Loucy (cell line): ENCODE measurements around the gene ALDH1L1.

ENCODE experiments used
- H2AFZ ChIP-seq: fragments of 200-600 bp; sonication (generic); 2 replicates; pipeline ENCODE4 v1.6.0; 2016; ENCODE audit warnings: antibody characterized with exemption, mild to moderate bottlenecking, low read length, moderate library complexity
- H3F3A ChIP-seq: fragments of 200-600 bp; 2 replicates; pipeline ENCODE4 v1.6.0; 2016; ENCODE audit warnings: antibody characterized with exemption, low read depth, mild to moderate bottlenecking
- H3K27me3 ChIP-seq: fragments of 200-600 bp; sonication (generic); 2 replicates; pipeline ENCODE4 v1.6.1; 2014; ENCODE audit warnings: low read length, mild to moderate bottlenecking; ENCODE audit not compliant: insufficient read depth, poor library complexity, severe bottlenecking
- H3K36me3 ChIP-seq: fragments of 200-600 bp; sonication (generic); 2 replicates; pipeline ENCODE4 v1.6.1; 2016; ENCODE audit warnings: low read length; ENCODE audit not compliant: insufficient read depth
- H3K4me1 ChIP-seq: fragments of 200-600 bp; sonication (generic); 2 replicates; pipeline ENCODE4 v1.5.1; 2014; ENCODE audit warnings: low read length, mild to moderate bottlenecking; ENCODE audit not compliant: insufficient read depth, poor library complexity, severe bottlenecking
- H3K4me2 ChIP-seq: fragments of 200-600 bp; sonication (generic); 2 replicates; pipeline ENCODE4 v1.6.0; 2014; ENCODE audit warnings: antibody characterized with exemption, low read length, low read depth, mild to moderate bottlenecking; ENCODE audit not compliant: poor library complexity, severe bottlenecking
- H3K4me3 ChIP-seq: fragments of 200-600 bp; sonication (generic); 2 replicates; pipeline ENCODE4 v1.5.1; 2014; ENCODE audit warnings: low read length, mild to moderate bottlenecking, mixed read lengths; ENCODE audit not compliant: poor library complexity, severe bottlenecking
- H3K79me2 ChIP-seq: fragments of 200-600 bp; sonication (generic); 2 replicates; pipeline ENCODE4 v1.6.1; 2014; ENCODE audit warnings: low read length; ENCODE audit not compliant: insufficient read depth
- H3K9ac ChIP-seq: fragments of 200-600 bp; sonication (generic); 2 replicates; pipeline ENCODE4 v1.6.0; 2014; ENCODE audit warnings: mild to moderate bottlenecking, low read depth, low read length, moderate library complexity; ENCODE audit not compliant: poor library complexity, severe bottlenecking
- H3K9me2 ChIP-seq: fragments of 200-600 bp; sonication (generic); replicated peaks from 2 replicates; pipeline ENCODE4 v1.6.1; 2016; ENCODE audit warnings: low read depth, low read length, mixed read lengths
- H3K9me3 ChIP-seq: fragments of 200-600 bp; sonication (generic); 2 replicates; pipeline ENCODE4 v1.6.1; 2014; ENCODE audit warnings: mild to moderate bottlenecking, antibody characterized with exemption, low read length, low read depth; ENCODE audit not compliant: insufficient read depth
- H4K20me1 ChIP-seq: fragments of 200-600 bp; sonication (generic); 2 replicates; pipeline ENCODE4 v1.6.0; 2014; ENCODE audit warnings: antibody characterized with exemption, low read length, mild to moderate bottlenecking; ENCODE audit not compliant: insufficient read depth, poor library complexity, severe bottlenecking
- EZH2phosphoT487 ChIP-seq: fragments of 200-600 bp; IDR thresholded peaks from 2 replicates; pipeline ENCODE4 v1.6.1; 2018; ENCODE audit warnings: antibody characterized with exemption, mild to moderate bottlenecking, moderate library complexity, borderline replicate concordance
- TF ChIP-seq, protein P1 (sequence below): fragments of 200-600 bp; sonication (generic); conservative IDR thresholded peaks from 2 replicates; pipeline ENCODE4 v1.5.1; 2014; ENCODE audit warnings: mild to moderate bottlenecking, antibody characterized with exemption, low read length

The ALDH1L1 gene

DNA sequence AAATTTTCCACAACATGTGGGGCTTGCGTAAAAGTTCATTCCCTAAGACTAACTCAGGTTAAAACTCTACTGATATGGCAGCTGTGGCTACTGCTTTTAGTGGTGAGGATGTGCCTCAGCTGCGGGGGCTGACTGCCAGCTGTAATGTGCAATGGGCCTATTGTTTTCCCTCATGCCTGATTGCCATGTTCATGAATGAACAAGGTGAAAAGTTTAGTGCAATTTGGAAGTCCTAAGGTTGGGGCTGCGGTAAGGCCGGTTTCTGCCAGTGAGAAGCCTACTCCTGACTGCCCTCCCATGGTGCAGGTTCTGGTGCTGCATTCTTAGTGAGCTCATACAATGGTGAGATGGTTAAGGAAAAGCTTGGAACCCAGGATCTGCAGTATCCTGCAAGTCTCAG lies 10.9 kb upstream of the ALDH1L1 start:
- Histone ChIP-seq H3K9me3 (peaks cover 14% of the 10 kb centered on the region), H3K36me3 (no peaks in the 10 kb centered on the region), H4K20me1 (no peaks in the 10 kb centered on the region), H2AFZ (no peak overlapping the region), H3K27me3 (no peaks in the 10 kb centered on the region), H3F3A (no peaks in the 10 kb centered on the region), H3K4me1 (no peaks in the 10 kb centered on the region), H3K9ac (no peak overlapping the region), H3K4me2 (no peak overlapping the region), H3K79me2 (no peaks in the 10 kb centered on the region), H3K4me3 (no peak overlapping the region), H3K9me2 (no peaks in the 10 kb centered on the region)
- no peak for TF ChIP-seq EZH2phosphoT487
- TF ChIP-seq, protein P1, sequence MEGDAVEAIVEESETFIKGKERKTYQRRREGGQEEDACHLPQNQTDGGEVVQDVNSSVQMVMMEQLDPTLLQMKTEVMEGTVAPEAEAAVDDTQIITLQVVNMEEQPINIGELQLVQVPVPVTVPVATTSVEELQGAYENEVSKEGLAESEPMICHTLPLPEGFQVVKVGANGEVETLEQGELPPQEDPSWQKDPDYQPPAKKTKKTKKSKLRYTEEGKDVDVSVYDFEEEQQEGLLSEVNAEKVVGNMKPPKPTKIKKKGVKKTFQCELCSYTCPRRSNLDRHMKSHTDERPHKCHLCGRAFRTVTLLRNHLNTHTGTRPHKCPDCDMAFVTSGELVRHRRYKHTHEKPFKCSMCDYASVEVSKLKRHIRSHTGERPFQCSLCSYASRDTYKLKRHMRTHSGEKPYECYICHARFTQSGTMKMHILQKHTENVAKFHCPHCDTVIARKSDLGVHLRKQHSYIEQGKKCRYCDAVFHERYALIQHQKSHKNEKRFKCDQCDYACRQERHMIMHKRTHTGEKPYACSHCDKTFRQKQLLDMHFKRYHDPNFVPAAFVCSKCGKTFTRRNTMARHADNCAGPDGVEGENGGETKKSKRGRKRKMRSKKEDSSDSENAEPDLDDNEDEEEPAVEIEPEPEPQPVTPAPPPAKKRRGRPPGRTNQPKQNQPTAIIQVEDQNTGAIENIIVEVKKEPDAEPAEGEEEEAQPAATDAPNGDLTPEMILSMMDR: no peak

DNA sequence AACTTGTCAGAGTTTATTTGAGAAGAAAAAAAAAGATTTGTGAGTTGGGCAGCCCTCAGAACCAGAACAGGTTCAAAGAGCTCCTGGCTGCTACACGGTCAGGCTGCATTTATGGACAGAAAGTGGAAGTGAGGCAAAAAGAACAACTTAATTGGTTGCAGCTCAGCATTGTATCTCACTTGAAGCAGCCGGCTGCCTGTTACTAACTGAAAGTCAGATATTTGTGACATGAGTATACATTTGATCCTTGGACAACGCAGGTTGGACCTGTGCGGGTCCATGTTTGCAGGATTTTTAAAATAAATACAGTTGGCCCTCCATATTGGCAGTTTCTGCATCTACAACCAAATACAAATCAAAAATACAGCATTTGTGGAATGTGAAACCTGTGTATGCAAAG lies 7.5 kb upstream of the ALDH1L1 start:
- H3K4me3 ChIP-seq: no peak overlapping the region
- H3F3A ChIP-seq: no peaks in the 10 kb centered on the region
- H3K9ac ChIP-seq: no peak overlapping the region
- no peaks in the 10 kb centered on the region for H3K9me3 ChIP-seq
- no peak overlapping the region for H3K4me2 ChIP-seq
- H3K36me3 ChIP-seq: no peaks in the 10 kb centered on the region
- no peaks in the 10 kb centered on the region for H4K20me1 ChIP-seq
- TF ChIP-seq, protein P1: no peak
- no peak for TF ChIP-seq EZH2phosphoT487
- no peaks in the 10 kb centered on the region for H3K4me1 ChIP-seq
- H3K27me3 ChIP-seq: no peaks in the 10 kb centered on the region
- no peak overlapping the region for H2AFZ ChIP-seq
- no peaks in the 10 kb centered on the region for H3K9me2 ChIP-seq
- H3K79me2 ChIP-seq: no peaks in the 10 kb centered on the region

DNA sequence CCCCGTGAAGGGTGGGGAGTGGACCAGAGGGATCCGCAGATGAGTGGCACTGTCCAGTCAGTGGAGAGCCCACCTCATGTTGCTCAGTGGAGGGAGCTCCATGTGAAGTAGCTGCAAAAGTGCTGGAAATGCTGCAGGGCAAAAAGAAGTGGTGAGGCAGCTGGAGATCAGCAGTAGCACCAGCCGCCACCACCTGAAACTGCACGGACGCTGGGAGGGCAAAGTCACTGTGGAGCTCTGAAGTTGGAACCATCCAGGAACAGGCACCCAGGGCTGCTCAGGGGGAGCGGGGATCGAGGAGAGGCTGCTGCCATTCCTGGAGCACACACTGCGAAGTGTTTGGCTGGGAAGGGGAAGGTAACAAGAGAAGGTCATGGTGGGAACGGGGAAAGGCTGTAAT lies 6.4 kb upstream of the ALDH1L1 start:
- no peaks in the 10 kb centered on the region for H3K36me3 ChIP-seq
- no peaks in the 10 kb centered on the region for H3F3A ChIP-seq
- no peak for TF ChIP-seq EZH2phosphoT487
- TF ChIP-seq, protein P1: no peak
- H3K9me2 ChIP-seq: no peaks in the 10 kb centered on the region
- H3K4me2 ChIP-seq: no peak overlapping the region
- no peaks in the 10 kb centered on the region for H3K9me3 ChIP-seq
- H3K4me3 ChIP-seq: no peak overlapping the region
- H3K79me2 ChIP-seq: no peaks in the 10 kb centered on the region
- no peak overlapping the region for H2AFZ ChIP-seq
- no peaks in the 10 kb centered on the region for H3K4me1 ChIP-seq
- no peak overlapping the region for H3K9ac ChIP-seq
- no peaks in the 10 kb centered on the region for H3K27me3 ChIP-seq
- no peaks in the 10 kb centered on the region for H4K20me1 ChIP-seq
